RWPE1 (cell line): ENCODE data around the gene UPK3A.

Experiments used
- CTCF ChIA-PET: fragments of 350-600 bp; sonication (Branson Sonifier 250); formaldehyde crosslinking; extraction: SDS; loops from one replicate; lab custom pipeline; 2021; lab: Yijun Ruan, JAX
- POLR2A ChIA-PET: fragments of 400-600 bp; formaldehyde crosslinking; extraction: SDS; loops from one replicate; lab custom pipeline; 2020; ENCODE audit warnings: antibody characterized with exemption; ENCODE audit not compliant: low non-redundant PET; lab: Yijun Ruan, JAX
- DNase-seq: peaks from one replicate; pipeline ENCODE4 v3.0.0; 2012; ENCODE audit warnings: low spot score
- H3K27ac ChIP-seq: fragments of 450-650 bp; 2 replicates; pipeline ENCODE4 v1.5.1; 2017
- TF ChIP-seq, protein P1 (sequence below): fragments of 450-650 bp; conservative IDR thresholded peaks from 2 replicates; pipeline ENCODE4 v1.5.1; 2017; ENCODE audit warnings: low read depth, mild to moderate bottlenecking

The UPK3A gene

GRCh38 chr22:45285263-45286058 lies 712 bp downstream of the UPK3A start:
- TF ChIP-seq, protein P1, sequence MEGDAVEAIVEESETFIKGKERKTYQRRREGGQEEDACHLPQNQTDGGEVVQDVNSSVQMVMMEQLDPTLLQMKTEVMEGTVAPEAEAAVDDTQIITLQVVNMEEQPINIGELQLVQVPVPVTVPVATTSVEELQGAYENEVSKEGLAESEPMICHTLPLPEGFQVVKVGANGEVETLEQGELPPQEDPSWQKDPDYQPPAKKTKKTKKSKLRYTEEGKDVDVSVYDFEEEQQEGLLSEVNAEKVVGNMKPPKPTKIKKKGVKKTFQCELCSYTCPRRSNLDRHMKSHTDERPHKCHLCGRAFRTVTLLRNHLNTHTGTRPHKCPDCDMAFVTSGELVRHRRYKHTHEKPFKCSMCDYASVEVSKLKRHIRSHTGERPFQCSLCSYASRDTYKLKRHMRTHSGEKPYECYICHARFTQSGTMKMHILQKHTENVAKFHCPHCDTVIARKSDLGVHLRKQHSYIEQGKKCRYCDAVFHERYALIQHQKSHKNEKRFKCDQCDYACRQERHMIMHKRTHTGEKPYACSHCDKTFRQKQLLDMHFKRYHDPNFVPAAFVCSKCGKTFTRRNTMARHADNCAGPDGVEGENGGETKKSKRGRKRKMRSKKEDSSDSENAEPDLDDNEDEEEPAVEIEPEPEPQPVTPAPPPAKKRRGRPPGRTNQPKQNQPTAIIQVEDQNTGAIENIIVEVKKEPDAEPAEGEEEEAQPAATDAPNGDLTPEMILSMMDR: no peak
- ChIA-PET POLR2A (no interaction called here), CTCF (interaction anchor here (0.7 kb wide), 1 partner anchor 144 kb away, joined by 3 read pairs; no protein-coding TSS in a partner anchor)
- no peak overlapping the region for H3K27ac ChIP-seq
- no peak for DNase-seq

- ChIA-PET POLR2A (no interaction called here), CTCF (no interaction called here)
- TF ChIP-seq, protein P1: no peak
- H3K27ac ChIP-seq: no peak overlapping the region
- no peak for DNase-seq
These were observed 2.3 kb downstream of the UPK3A start for GRCh38 chr22:45286854-45287551.

- TF ChIP-seq, protein P1: no peak
- POLR2A ChIA-PET: no interaction called here
- no peak for DNase-seq
- no peak overlapping the region for H3K27ac ChIP-seq
- CTCF ChIA-PET: no interaction called here
These were observed 5.7 kb downstream of the UPK3A start for GRCh38 chr22:45290410-45290936.

GRCh38 chr22:45291061-45291930 lies 6.5 kb downstream of the UPK3A start:
- CTCF ChIA-PET: no interaction called here
- no peak for DNase-seq
- TF ChIP-seq, protein P1: no peak
- H3K27ac ChIP-seq: no peak overlapping the region
- POLR2A ChIA-PET: no interaction called here

- TF ChIP-seq, protein P1: no peak
- DNase-seq: no peak
- ChIA-PET POLR2A (no interaction called here), CTCF (interaction anchor here (0.6 kb wide), 1 partner anchor 1060 kb away, joined by 3 read pairs; no protein-coding TSS in a partner anchor)
- no peak overlapping the region for H3K27ac ChIP-seq
These were observed 7.2 kb downstream of the UPK3A start for GRCh38 chr22:45291931-45292290.
